GM23248 (cell line): ENCODE data around the gene NSUN7. TPM values are rescaled to one million over a fixed set of nuclear protein-coding genes. Genes with fewer than 3 reads are reported as not detected.
"Not testable (repeated sequence)": the region's sequence is repeated elsewhere in the genome, so short reads cannot be mapped to it uniquely, and the experiment has no call there.

Source experiments
- DNase-seq: peaks from one replicate; pipeline ENCODE4 v3.0.0-alpha.2; 2015
- H2AFZ ChIP-seq: fragments of 200-600 bp; sonication (generic); 2 replicates; pipeline ENCODE4 v1.6.1; 2016; ENCODE audit warnings: antibody characterized with exemption
- H3F3A ChIP-seq: fragments of 200-600 bp; sonication (generic); 2 replicates; pipeline ENCODE4 v1.6.1; 2016; ENCODE audit warnings: mild to moderate bottlenecking, antibody characterized with exemption, mixed run types; ENCODE audit not compliant: insufficient read depth
- H3K27ac ChIP-seq: fragments of 200-600 bp; sonication (generic); 2 replicates; pipeline ENCODE4 v1.5.1; 2016; ENCODE audit warnings: mild to moderate bottlenecking
- H3K27me3 ChIP-seq: fragments of 200-600 bp; sonication (generic); replicated peaks from 2 replicates; pipeline ENCODE4 v1.6.1; 2016; ENCODE audit warnings: mild to moderate bottlenecking; ENCODE audit not compliant: insufficient read depth
- H3K36me3 ChIP-seq: fragments of 200-600 bp; sonication (generic); 2 replicates; pipeline ENCODE4 v1.6.1; 2016; ENCODE audit warnings: low read depth, mild to moderate bottlenecking
- H3K4me1 ChIP-seq: fragments of 200-600 bp; sonication (generic); 2 replicates; pipeline ENCODE4 v1.6.1; 2016; ENCODE audit warnings: mild to moderate bottlenecking; ENCODE audit not compliant: insufficient read depth
- H3K4me2 ChIP-seq: fragments of 200-600 bp; sonication (generic); one replicate; pipeline ENCODE4 v1.6.1; 2016; ENCODE audit warnings: mild to moderate bottlenecking; ENCODE audit not compliant: unreplicated experiment
- H3K4me3 ChIP-seq: fragments of 200-600 bp; sonication (generic); 2 replicates; pipeline ENCODE4 v1.5.1; 2016; ENCODE audit warnings: mild to moderate bottlenecking
- H3K79me2 ChIP-seq: fragments of 200-600 bp; sonication (generic); 2 replicates; pipeline ENCODE4 v1.6.1; 2016; ENCODE audit warnings: mild to moderate bottlenecking; ENCODE audit not compliant: insufficient read depth
- H3K9ac ChIP-seq: fragments of 200-600 bp; sonication (generic); 2 replicates; pipeline ENCODE4 v1.6.1; 2016; ENCODE audit warnings: mild to moderate bottlenecking
- H3K9me2 ChIP-seq: fragments of 200-600 bp; sonication (generic); 2 replicates; pipeline ENCODE4 v1.6.1; 2016; ENCODE audit warnings: mixed run types, mild to moderate bottlenecking, moderate library complexity; ENCODE audit not compliant: insufficient read depth
- H3K9me3 ChIP-seq: fragments of 200-600 bp; sonication (generic); one replicate; pipeline ENCODE4 v1.6.1; 2017; ENCODE audit warnings: low read depth
- H4K20me1 ChIP-seq: fragments of 200-600 bp; sonication (generic); 2 replicates; pipeline ENCODE4 v1.6.0; 2016; ENCODE audit not compliant: insufficient read depth
- EZH2 ChIP-seq: fragments of 200-600 bp; sonication (generic); IDR thresholded peaks from 2 replicates; pipeline ENCODE4 v1.6.1; 2018; ENCODE audit warnings: antibody characterized with exemption, mild to moderate bottlenecking; ENCODE audit not compliant: insufficient read depth, poor library complexity, severe bottlenecking
- EZH2phosphoT487 ChIP-seq: fragments of 200-600 bp; sonication (generic); IDR thresholded peaks from 2 replicates; pipeline ENCODE4 v1.6.1; 2018; ENCODE audit warnings: antibody characterized with exemption, moderate library complexity, mild to moderate bottlenecking, low read depth; ENCODE audit not compliant: insufficient read depth
- WGBS, 2 experiments: methylation state at CpG; one replicate each; pipeline ENCODE4 v1.1.6; 2015 to 2017; ENCODE audit warnings: low lambda C conversion rate in 2 of 2, low coverage in 1 of 2; ENCODE audit errors: missing lambda C conversion rate in 2 of 2; 5-methylcytosine and 5-hydroxymethylcytosine counted together
- in situ Hi-C: fragments of 300-500 bp; cut with MboI; formaldehyde crosslinking; loops from 2 replicates; pipeline ENCODE4 v1.15.0; 2020
- polyA plus RNA-seq: library from polyadenylated mRNA; unstranded; fragments of >200 nt; fragmentation: Nextera tagmentation; extraction: Ambion mirVana; gene quantifications from 2 replicates; pipeline ENCODE4 v1.2.1, GENCODE V29; 2016
- total RNA-seq: library from RNA; depleted of rRNA; stranded (reverse); fragments of >200 nt; shearing (Covaris generic); gene quantifications from 2 replicates; pipeline ENCODE4 v1.2.3, GENCODE V29; 2014

Gene NSUN7
- total and polyA plus RNA-seq, 2 experiments from 2014 or later, result 0.05 TPM; not detected in 1

GRCh38 chr4:40704073-40704472, 45.7 kb upstream of the NSUN7 start:
- H3K36me3 ChIP-seq, result no peaks in the 10 kb centered on the region
- H3K9me3 ChIP-seq, result no peaks in the 10 kb centered on the region
- no peak overlapping the region for H2AFZ ChIP-seq
- no peak for TF ChIP-seq EZH2phosphoT487
- TF ChIP-seq EZH2, result no peak
- H3K4me1 ChIP-seq, result 0 out of 2 replicates have a peak, but pooled peaks cover 6% of the 10 kb centered on the region
- in situ Hi-C loops, result loop anchor here (25.0 kb wide), 1 partner anchor 542 kb away; no protein-coding TSS in a partner anchor
- H3F3A ChIP-seq, result no peaks in the 10 kb centered on the region
- no peaks in the 10 kb centered on the region for H4K20me1 ChIP-seq
- H3K79me2 ChIP-seq, result no peaks in the 10 kb centered on the region
- H3K9me2 ChIP-seq, result no peaks in the 10 kb centered on the region
- no peak overlapping the region for H3K4me3 ChIP-seq
- DNase-seq, result no peak
- H3K4me2 ChIP-seq, result no peak overlapping the region
- 0 out of 2 replicates have a peak, but pooled peaks cover 4% of the 10 kb centered on the region for H3K27me3 ChIP-seq
- H3K9ac ChIP-seq, result no peak overlapping the region
- WGBS, 2 experiments, result 74 to 78% methylated on average over 5 of the region's 5 CpGs
- H3K27ac ChIP-seq, result no peak overlapping the region

GRCh38 chr4:40710484-40711254, 39.1 kb upstream of the NSUN7 start:
- H3K79me2 ChIP-seq, result no peaks in the 10 kb centered on the region
- no peak overlapping the region for H3K4me3 ChIP-seq
- DNase-seq, result no peak
- H3K4me2 ChIP-seq, result no peak overlapping the region
- H2AFZ ChIP-seq, result no peak overlapping the region
- H3K9ac ChIP-seq, result no peak overlapping the region
- H3K36me3 ChIP-seq, result no peaks in the 10 kb centered on the region
- WGBS, 2 experiments, result 38 to 40% methylated on average over 5 of the region's 5 CpGs
- no peak overlapping the region for H3K27ac ChIP-seq
- in situ Hi-C loops, result loop anchor here (25.0 kb wide), 1 partner anchor 548 kb away; no protein-coding TSS in a partner anchor
- no peaks in the 10 kb centered on the region for H3K9me2 ChIP-seq
- H3F3A ChIP-seq, result no peaks in the 10 kb centered on the region
- H4K20me1 ChIP-seq, result no peaks in the 10 kb centered on the region
- peaks cover 6% of the 10 kb centered on the region for H3K27me3 ChIP-seq
- H3K9me3 ChIP-seq, result no peaks in the 10 kb centered on the region
- no peak for TF ChIP-seq EZH2
- TF ChIP-seq EZH2phosphoT487, result no peak
- no peaks in the 10 kb centered on the region for H3K4me1 ChIP-seq

- in situ Hi-C loops, result loop anchor here (25.0 kb wide), 1 partner anchor 551 kb away; no protein-coding TSS in a partner anchor
- H3K9me2 ChIP-seq, H4K20me1 ChIP-seq, H3K4me1 ChIP-seq, H3K27ac ChIP-seq, H3K4me2 ChIP-seq, H2AFZ ChIP-seq, H3K4me3 ChIP-seq, DNase-seq, H3K27me3 ChIP-seq, H3K9me3 ChIP-seq, H3F3A ChIP-seq, H3K79me2 ChIP-seq, H3K9ac ChIP-seq, H3K36me3 ChIP-seq: not testable (repeated sequence)
- WGBS, 2 experiments, result 75 to 81% methylated on average over 6 of the region's 6 CpGs
Measured at GRCh38 chr4:40713001-40713400, 36.8 kb upstream of the NSUN7 start.

GRCh38 chr4:40713798-40714197, 36.0 kb upstream of the NSUN7 start:
- Histone ChIP-seq H3K36me3 (no peaks in the 10 kb centered on the region), H3K4me3 (no peak overlapping the region), H3K9ac (no peak overlapping the region), H3K27ac (no peak overlapping the region), H3K27me3 (peaks cover 5% of the 10 kb centered on the region), H3F3A (no peaks in the 10 kb centered on the region), H3K79me2 (no peaks in the 10 kb centered on the region), H3K4me1 (no peaks in the 10 kb centered on the region), H2AFZ (no peak overlapping the region), H3K9me3 (no peaks in the 10 kb centered on the region), H3K9me2 (no peaks in the 10 kb centered on the region), H4K20me1 (no peaks in the 10 kb centered on the region), H3K4me2 (no peak overlapping the region)
- in situ Hi-C loops, result loop anchor here (25.0 kb wide), 1 partner anchor 551 kb away; no protein-coding TSS in a partner anchor
- 64 to 76% methylated on average over 2 of the region's 2 CpGs for WGBS, 2 experiments
- no peak for DNase-seq
- no peak for TF ChIP-seq EZH2
- no peak for TF ChIP-seq EZH2phosphoT487
